Measurements from ENCODE around the gene FOXP1. TPM values are rescaled to one million over a fixed set of nuclear protein-coding genes. Genes with fewer than 3 reads are reported as not detected.

FOXP1 gene
- polyA plus RNA-seq, 1 experiment: 56.6 TPM

DNA sequence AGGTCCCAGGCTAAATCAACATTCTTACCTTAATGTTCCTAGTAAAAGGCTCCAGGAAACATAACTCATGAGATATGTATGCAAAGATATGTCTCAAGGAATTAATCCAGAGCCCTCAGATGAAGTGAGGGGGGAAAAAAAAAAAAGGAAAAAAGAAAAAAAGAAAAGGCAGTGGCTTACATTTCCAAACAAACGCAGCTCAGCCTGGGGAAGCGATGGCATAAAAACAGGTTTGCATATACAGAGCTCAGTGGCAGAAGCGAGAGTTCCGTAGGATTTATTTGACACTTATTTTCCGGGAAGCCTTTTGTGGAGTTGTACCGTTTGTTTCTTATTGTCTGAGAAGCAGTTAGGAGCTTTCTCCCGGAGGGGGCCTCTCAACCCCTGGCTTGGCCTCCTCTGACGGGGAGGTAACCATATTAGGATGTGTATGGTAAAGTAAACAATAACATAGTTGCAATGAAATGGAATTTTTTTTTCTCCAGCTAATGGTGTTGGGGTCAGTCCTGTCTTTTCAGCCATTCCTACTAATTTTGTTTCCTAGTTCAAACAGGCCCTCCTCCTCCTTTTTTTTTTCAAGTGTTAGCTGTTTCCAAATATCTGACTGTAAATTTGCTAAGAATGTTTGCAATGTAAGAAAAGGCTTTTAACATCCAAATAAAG, 338.6 kb downstream of the FOXP1 start:
- Histone ChIP-seq H3K27ac (ENCODE audit: low read depth, low read length) (peak overlapping the region; percentile 74), H3K9me3 (ENCODE audit: control insufficient read depth, insufficient read depth, low read length) (no peaks in the 10 kb centered on the region), H3K27me3 (ENCODE audit: control insufficient read depth, insufficient read depth, low read length) (no peaks in the 10 kb centered on the region), H3K4me3 (ENCODE audit: low read depth, low read length) (peak overlapping the region; percentile 48)
- peak; percentile 74 for DNase-seq (ENCODE audit: low read depth, low spot score)
- ChIA-PET POLR2A (interaction anchor here (0.6 to 0.8 kb wide), 8 partner anchors 66 to 339 kb away, joined by 3 to 7 read pairs (median 3); no protein-coding TSS in a partner anchor), CTCF (interaction anchor here (0.6 to 1.7 kb wide), 4 partner anchors 16 to 437 kb away, joined by 3 to 7 read pairs (median 6); no protein-coding TSS in a partner anchor)
- TF ChIP-seq, protein P1, sequence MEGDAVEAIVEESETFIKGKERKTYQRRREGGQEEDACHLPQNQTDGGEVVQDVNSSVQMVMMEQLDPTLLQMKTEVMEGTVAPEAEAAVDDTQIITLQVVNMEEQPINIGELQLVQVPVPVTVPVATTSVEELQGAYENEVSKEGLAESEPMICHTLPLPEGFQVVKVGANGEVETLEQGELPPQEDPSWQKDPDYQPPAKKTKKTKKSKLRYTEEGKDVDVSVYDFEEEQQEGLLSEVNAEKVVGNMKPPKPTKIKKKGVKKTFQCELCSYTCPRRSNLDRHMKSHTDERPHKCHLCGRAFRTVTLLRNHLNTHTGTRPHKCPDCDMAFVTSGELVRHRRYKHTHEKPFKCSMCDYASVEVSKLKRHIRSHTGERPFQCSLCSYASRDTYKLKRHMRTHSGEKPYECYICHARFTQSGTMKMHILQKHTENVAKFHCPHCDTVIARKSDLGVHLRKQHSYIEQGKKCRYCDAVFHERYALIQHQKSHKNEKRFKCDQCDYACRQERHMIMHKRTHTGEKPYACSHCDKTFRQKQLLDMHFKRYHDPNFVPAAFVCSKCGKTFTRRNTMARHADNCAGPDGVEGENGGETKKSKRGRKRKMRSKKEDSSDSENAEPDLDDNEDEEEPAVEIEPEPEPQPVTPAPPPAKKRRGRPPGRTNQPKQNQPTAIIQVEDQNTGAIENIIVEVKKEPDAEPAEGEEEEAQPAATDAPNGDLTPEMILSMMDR (IDR thresholded peaks at IDR 0.05; ENCODE audit: low read depth, low read length): no peak

DNA sequence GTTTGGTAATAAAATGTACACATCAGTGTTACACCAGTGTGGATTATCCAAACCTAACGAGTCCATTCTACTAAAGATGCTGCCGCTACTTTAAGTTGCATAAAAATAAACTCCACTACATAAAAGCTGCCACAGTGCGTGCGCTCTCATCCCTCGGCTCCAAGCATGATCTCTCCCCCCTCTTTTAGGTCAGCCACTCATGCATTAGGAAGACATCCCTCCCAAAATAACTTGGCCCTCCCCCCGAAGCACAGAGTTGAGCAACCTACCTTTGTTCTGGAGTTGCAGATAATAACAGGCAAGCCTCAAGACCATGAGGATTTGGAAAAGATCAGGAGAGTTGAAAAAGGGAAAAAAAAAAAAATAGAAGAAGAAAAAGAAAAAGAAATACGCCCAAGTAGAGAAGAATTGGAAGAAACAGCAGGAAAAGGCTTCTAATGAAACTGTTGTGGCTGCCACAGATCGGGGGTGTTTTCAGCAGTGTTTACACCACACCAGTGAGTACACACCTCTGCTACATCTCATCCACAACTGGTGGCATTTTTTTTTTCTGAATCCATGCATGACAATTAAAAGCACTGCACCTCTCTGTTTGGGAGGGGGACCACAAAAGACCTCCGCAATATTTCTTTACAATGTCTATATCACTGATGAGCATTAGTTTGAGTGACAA, 339.2 kb downstream of the FOXP1 start:
- H3K4me3 ChIP-seq (ENCODE audit: low read depth, low read length): peak overlapping the region; percentile 48
- H3K27ac ChIP-seq (ENCODE audit: low read depth, low read length): peak overlapping the region; percentile 74

DNA sequence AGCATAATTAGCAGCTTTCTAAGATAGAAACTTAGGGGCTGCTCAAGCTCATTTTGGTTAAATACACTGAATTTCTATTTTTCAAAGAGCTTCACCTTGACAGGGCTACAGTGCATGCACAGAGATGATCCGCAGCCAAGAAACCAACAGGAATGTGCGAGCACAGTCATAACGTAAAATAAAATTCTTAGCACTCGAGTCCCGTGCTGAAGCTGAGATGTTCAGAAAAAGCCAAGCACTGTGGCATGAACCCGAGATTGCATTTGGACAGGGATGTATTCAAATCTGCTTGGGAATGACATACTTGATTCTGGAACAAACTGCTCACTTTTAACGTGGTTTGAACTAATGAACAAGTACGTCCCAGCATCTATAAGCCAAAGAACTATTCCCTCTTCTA, 340.3 kb downstream of the FOXP1 start:
- no peak for DNase-seq (ENCODE audit: low read depth, low spot score)
- H3K9me3 ChIP-seq (ENCODE audit: control insufficient read depth, insufficient read depth, low read length): no peaks in the 10 kb centered on the region
- no peak overlapping the region for H3K27ac ChIP-seq (ENCODE audit: low read depth, low read length)
- no peak overlapping the region for H3K4me3 ChIP-seq (ENCODE audit: low read depth, low read length)
- H3K27me3 ChIP-seq (ENCODE audit: control insufficient read depth, insufficient read depth, low read length): no peaks in the 10 kb centered on the region
- POLR2A ChIA-PET: interaction anchor here (0.7 kb wide), 1 partner anchor 170 kb away, joined by 7 read pairs; no protein-coding TSS in a partner anchor
- CTCF ChIA-PET: interaction anchor here (1.3 to 1.7 kb wide), 2 partner anchors 9 to 343 kb away, joined by 3 to 7 read pairs; no protein-coding TSS in a partner anchor
- TF ChIP-seq, protein P1 (IDR thresholded peaks at IDR 0.05; ENCODE audit: low read depth, low read length): no peak

More for the DNA sequence above, 339.2 kb downstream of the FOXP1 start:
- POLR2A ChIA-PET: interaction anchor here (0.5 to 0.6 kb wide), 3 partner anchors 65 to 74 kb away, joined by 4 to 7 read pairs (median 5); no protein-coding TSS in a partner anchor
- H3K27me3 ChIP-seq (ENCODE audit: control insufficient read depth, insufficient read depth, low read length): no peaks in the 10 kb centered on the region
- TF ChIP-seq, protein P1 (IDR thresholded peaks at IDR 0.05; ENCODE audit: low read depth, low read length): no peak
- H3K9me3 ChIP-seq (ENCODE audit: control insufficient read depth, insufficient read depth, low read length): no peaks in the 10 kb centered on the region
- DNase-seq (ENCODE audit: low read depth, low spot score): no peak
- CTCF ChIA-PET: interaction anchor here (0.6 to 1.7 kb wide), 2 partner anchors 15 to 342 kb away, joined by 3 to 7 read pairs; no protein-coding TSS in a partner anchor

DNA sequence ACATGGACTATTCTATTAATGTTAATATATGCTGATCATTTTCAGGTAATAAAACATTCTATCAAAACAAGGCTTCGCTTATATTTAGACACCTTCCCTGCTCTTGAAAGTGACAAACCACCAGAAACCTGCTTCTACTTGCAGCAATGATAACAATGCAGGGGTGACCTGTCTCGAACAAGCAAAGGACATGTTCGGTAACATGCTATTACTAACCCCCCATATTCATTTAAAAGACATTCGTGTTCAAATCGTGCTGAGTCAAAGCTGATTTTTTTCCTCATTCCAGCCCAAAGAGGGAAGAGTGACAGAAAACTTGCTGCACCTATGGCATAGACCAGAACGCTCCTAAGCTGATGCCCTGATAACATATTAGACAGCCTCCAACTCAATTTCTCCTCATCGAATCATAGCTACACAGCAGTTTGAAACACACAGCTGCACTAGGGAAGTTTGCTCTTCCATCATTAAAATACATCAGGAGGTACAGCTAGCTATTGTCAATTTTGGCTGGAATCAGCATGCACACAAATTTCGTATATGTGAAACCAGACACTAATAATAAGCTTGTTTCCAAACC, 341.5 kb downstream of the FOXP1 start:
- DNase-seq (ENCODE audit: low read depth, low spot score): no peak
- Histone ChIP-seq H3K9me3 (ENCODE audit: control insufficient read depth, insufficient read depth, low read length) (no peaks in the 10 kb centered on the region), H3K27me3 (ENCODE audit: control insufficient read depth, insufficient read depth, low read length) (no peaks in the 10 kb centered on the region), H3K4me3 (ENCODE audit: low read depth, low read length) (no peak overlapping the region), H3K27ac (ENCODE audit: low read depth, low read length) (no peak overlapping the region)
- ChIA-PET CTCF (interaction anchor here (1.3 to 1.7 kb wide), 2 partner anchors 10 to 345 kb away, joined by 3 to 7 read pairs; no protein-coding TSS in a partner anchor), POLR2A (no interaction called here)
- TF ChIP-seq, protein P1 (IDR thresholded peaks at IDR 0.05; ENCODE audit: low read depth, low read length): no peak

Measured in AG04450 (cell line).